Epithelial cell of esophagus (primary cell): ENCODE measurements around the gene ATOH8.

Source experiments
- DNase-seq: peaks from one replicate; pipeline ENCODE4 v3.0.0; 2010; ENCODE audit warnings: low read depth
- H3K4me3 ChIP-seq: 2 replicates; pipeline ENCODE4 v1.5.1; 2011; ENCODE audit warnings: mild to moderate bottlenecking, low read length, control low read depth
- TF ChIP-seq, protein P1 (sequence below): IDR thresholded peaks from 2 replicates; pipeline ENCODE4 v1.5.1; 2011; ENCODE audit warnings: low read depth, mild to moderate bottlenecking, low read length, control low read depth, inconsistent platforms; ENCODE audit not compliant: insufficient read depth; ENCODE audit errors: missing control alignments

The ATOH8 gene

DNA sequence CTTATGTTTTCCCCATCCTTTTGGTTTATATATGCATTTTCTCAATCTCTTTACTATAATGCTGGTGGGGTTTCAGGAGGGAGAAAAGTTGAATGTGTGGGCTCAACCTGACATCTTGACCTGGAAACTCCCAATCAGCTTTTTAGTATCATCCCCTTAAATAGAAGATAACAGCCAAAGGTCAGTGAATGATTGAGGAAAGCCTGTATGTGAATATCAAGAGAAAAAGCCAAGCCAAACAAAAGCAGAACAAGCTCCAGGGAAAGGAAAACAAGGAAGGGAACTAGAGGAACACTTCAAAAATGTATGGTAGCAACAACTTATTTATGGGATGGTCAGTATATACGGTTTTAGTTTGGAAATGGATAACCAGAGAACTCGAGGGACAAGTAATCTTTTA is 28.3 kb upstream of the ATOH8 start:
- no peak overlapping the region for H3K4me3 ChIP-seq
- TF ChIP-seq, protein P1, sequence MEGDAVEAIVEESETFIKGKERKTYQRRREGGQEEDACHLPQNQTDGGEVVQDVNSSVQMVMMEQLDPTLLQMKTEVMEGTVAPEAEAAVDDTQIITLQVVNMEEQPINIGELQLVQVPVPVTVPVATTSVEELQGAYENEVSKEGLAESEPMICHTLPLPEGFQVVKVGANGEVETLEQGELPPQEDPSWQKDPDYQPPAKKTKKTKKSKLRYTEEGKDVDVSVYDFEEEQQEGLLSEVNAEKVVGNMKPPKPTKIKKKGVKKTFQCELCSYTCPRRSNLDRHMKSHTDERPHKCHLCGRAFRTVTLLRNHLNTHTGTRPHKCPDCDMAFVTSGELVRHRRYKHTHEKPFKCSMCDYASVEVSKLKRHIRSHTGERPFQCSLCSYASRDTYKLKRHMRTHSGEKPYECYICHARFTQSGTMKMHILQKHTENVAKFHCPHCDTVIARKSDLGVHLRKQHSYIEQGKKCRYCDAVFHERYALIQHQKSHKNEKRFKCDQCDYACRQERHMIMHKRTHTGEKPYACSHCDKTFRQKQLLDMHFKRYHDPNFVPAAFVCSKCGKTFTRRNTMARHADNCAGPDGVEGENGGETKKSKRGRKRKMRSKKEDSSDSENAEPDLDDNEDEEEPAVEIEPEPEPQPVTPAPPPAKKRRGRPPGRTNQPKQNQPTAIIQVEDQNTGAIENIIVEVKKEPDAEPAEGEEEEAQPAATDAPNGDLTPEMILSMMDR = no peak
- DNase-seq = no peak

DNA sequence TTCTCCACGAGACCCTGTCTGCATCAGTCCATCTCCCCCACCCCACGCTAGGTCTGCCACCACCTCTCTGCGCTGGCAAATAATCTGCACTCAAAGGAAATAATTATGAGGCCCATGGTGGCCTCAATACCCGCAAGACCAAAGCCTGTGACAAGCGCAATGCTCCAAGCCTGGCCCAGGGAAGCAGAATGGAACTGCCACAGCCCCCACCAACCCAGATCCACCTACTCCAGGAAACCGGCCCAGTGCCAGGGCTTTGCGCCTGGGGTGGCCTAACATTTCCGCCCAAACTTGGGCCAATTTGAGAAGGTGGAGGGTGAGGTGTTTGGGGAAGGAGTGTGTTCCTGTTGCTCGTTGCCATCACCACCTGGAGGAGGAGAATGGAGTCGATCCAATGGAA is 26.0 kb upstream of the ATOH8 start:
- TF ChIP-seq, protein P1 = no peak
- DNase-seq = no peak

DNA sequence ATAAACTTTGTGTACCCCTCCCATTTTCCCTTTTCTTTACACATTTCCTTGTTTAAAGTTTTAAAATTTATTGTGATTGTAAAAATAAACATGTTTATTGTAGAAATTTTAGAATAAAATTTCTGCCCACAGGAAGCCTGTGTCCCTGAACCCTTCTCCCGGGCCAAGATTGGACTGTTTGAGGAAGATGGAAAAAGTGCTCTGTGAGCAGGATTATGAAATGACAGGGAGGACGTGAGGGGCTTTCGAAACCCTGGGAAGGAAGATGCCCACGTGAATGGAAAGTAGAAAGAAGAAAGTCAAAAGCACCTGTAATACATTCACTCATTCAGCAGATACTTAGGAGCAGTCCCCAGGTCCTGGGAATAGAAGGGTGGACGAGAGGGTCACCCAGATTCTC is 25.4 kb upstream of the ATOH8 start:
- TF ChIP-seq, protein P1 = no peak
- H3K4me3 ChIP-seq = no peak overlapping the region
- no peak for DNase-seq

More for the DNA sequence above, 26.0 kb upstream of the ATOH8 start:
- H3K4me3 ChIP-seq = no peak overlapping the region

DNA sequence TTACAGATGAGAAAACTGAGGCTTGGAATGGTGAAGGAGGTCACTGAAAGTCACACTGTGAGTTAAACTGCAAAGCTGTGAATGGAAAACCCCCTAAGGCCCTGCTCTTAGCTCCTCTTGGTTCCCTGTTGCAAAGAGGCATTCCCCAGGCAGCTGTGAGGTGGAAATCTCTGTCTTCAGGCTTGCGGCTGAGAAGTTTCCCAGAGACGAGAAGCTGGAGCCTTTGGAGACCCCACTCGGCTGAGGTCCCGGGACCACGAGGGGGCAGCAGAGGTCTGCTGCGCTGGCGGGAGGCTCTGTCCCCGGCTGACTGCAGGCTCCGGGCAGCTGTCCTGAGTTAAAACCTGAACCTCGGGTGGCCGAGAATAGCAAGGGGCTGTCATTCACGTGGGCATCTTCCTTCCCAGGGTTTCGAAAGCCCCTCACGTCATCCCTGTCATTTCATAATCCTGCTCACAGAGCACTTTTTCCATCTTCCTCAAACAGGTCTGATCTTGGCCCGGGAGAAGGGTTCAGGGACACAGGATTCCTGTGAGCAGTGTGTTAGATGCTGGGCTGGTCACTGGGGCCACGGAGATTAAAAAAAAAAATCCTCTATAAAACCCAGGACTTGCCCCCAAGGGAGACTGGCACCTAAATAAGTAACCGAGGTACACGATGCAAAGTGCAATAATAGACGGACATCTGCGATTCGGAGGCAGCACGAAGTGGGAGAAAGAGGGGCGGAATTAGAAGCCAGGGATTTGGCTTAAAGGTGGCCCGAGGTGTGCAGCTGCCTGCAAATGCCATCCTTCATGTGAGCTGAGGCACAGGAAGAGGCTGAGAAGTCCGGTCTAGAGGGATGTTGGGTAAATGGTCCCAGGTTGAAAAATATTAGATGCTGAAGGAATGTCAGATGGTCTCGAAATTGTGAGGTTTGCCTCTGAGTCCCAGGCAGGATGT is 24.6 kb upstream of the ATOH8 start:
- TF ChIP-seq, protein P1 = peak; percentile 97

DNA sequence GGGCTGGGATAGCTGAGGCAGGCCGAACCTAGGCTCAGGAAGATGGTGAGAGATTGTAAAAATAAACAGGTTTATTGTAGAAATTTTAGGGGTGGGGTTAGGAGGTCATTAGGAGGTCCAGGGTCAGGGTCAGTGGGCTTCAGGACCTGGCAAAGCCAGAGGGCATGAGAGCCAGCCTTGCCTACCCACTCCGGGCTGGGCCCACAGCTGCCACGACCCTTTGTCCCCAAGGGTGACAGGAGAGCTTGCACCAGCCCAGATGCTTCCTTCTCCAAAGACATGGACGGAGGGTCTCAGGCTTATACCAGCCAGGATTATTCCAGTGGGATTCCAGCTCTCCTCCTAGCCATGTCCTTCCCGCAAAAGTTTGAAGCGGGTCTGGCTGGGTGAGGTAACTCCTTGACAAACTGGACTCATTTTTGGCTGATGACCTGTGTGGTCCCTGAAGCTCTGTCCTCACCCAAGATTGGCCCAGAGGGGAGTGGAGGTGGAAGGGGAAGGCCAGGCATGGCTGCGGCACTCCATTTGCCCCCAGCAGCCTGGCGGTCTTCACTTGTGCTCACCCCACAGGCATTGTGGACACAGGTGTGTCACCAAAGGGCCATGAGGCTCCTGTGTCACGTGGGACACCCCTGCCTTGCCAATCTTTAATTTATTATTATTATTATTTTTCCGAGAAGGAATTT is 23.8 kb upstream of the ATOH8 start:
- no peak overlapping the region for H3K4me3 ChIP-seq
- TF ChIP-seq, protein P1 = no peak
- no peak for DNase-seq

More for the DNA sequence above, 24.6 kb upstream of the ATOH8 start:
- no peak overlapping the region for H3K4me3 ChIP-seq
- peak; percentile 68 for DNase-seq

DNA sequence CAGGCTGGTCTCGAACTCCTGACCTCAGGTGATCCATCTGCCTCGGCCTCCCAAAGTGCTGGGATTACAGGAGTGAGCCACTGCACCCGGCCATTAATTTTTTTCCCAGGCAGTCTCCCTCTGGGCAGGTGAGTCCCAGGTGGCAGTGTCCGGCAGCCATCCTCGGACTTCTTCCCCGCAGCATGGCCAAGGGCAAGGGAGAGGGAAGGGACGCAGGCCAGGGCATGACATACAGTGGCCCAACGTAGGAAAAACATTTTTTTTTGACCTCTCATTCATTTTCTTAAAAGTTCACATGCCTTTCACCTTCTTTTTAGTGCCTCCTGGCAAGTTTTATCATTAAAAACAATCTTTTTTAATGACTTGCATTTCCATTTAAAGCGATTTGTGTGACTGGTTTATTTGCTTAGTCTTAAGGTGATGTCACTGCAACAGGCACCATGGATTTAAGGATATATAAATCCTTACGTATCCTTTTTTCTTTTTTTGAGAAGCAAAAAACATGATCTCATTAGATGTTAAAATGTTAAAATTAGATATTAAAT is 23.0 kb upstream of the ATOH8 start:
- no peak overlapping the region for H3K4me3 ChIP-seq
- TF ChIP-seq, protein P1 = no peak
- DNase-seq = no peak
